K562 (cell line): ENCODE measurements around the gene VPS33A. TPM values are rescaled to one million over a fixed set of nuclear protein-coding genes. Genes with fewer than 3 reads are reported as not detected.

ENCODE experiments used
- CREM ChIP-seq: IDR thresholded peaks from 2 replicates; pipeline ENCODE4 v1.6.1; 2014; ENCODE audit warnings: antibody characterized with exemption, low read depth
- FIP1L1 ChIP-seq: fragments of 200-400 bp; formaldehyde crosslinking; IDR thresholded peaks from 2 replicates; pipeline ENCODE4 v1.6.1; 2018; ENCODE audit warnings: mild to moderate bottlenecking, low read depth, low read length; ENCODE audit not compliant: poor library complexity, severe bottlenecking
- HDAC1 ChIP-seq, 2 experiments: fragments of 450-650 bp; IDR thresholded peaks; 2 replicates each; pipeline ENCODE4 v1.6.1; 2016 to 2017; ENCODE audit warnings: inconsistent platforms in 1 of 2, mild to moderate bottlenecking in 1 of 2, moderate library complexity in 1 of 2
- JUND ChIP-seq, 2 experiments: IDR thresholded peaks; 2 replicates in 1 of 2; 3 replicates in 1 of 2; pipeline ENCODE4 v1.6.1; 2011; ENCODE audit warnings: borderline replicate concordance in 2 of 2, low read depth in 2 of 2, low read length in 2 of 2, improper control_type of control experiment in 1 of 2, missing biosample characterization in 1 of 2, missing genetic modification characterization in 1 of 2, missing genetic modification reagents in 1 of 2
- NFE2 ChIP-seq: IDR thresholded peaks from 2 replicates; pipeline ENCODE4 v1.6.1; 2014; ENCODE audit warnings: antibody characterized with exemption, low read depth
- NR2C2 ChIP-seq, 2 experiments: fragments of 200-800 bp in 1 of 2; sonication (Bioruptor generic) in 1 of 2; sonication (generic) in 1 of 2; formaldehyde crosslinking in 1 of 2; IDR thresholded peaks; 2 replicates each; pipeline versions ENCODE4 v1.6.1 to v1.8.0; 2016 to 2022; ENCODE audit warnings: mild to moderate bottlenecking in 1 of 2, missing compliant biosample characterization in 1 of 2, missing genetic modification characterization in 1 of 2, missing genetic modification reagents in 1 of 2
- PCBP1 ChIP-seq: fragments of 200-400 bp; formaldehyde crosslinking; IDR thresholded peaks from 2 replicates; pipeline ENCODE4 v1.6.1; 2018; ENCODE audit warnings: mild to moderate bottlenecking, low read depth, low read length; ENCODE audit not compliant: poor library complexity, severe bottlenecking
- PHF20 ChIP-seq: fragments of 450-650 bp; IDR thresholded peaks from 2 replicates; pipeline ENCODE4 v1.6.1; 2018; ENCODE audit not compliant: partially characterized antibody
- RBBP5 ChIP-seq: fragments of 200-600 bp; sonication (generic); IDR thresholded peaks from 2 replicates; pipeline ENCODE4 v1.6.1; 2012; ENCODE audit warnings: borderline replicate concordance, mild to moderate bottlenecking, low read length, control low read depth, inconsistent platforms; ENCODE audit not compliant: insufficient read depth, poor library complexity, severe bottlenecking
- RBM39 ChIP-seq: fragments of 200-400 bp; formaldehyde crosslinking; optimal IDR thresholded peaks from 2 replicates; pipeline ENCODE3; 2018; ENCODE audit warnings: low read depth, low read length
- SAFB2 ChIP-seq: fragments of 200-400 bp; formaldehyde crosslinking; IDR thresholded peaks from 2 replicates; pipeline ENCODE4 v1.6.1; 2018; ENCODE audit warnings: borderline replicate concordance, low read length, low read depth, moderate library complexity; ENCODE audit not compliant: severe bottlenecking
- SREBF1 ChIP-seq: fragments of 150-350 bp; IDR thresholded peaks from 2 replicates; pipeline ENCODE4 v1.6.1; 2014; ENCODE audit warnings: antibody characterized with exemption, low read depth, low read length, borderline replicate concordance
- TAF7 ChIP-seq: fragments of 450-650 bp; IDR thresholded peaks from 2 replicates; pipeline ENCODE4 v1.6.1; 2016; ENCODE audit warnings: missing genetic modification characterization, missing compliant biosample characterization
- TEAD4 ChIP-seq, 2 experiments: sonication (generic) in 1 of 2; formaldehyde crosslinking in 1 of 2; IDR thresholded peaks; 2 replicates each; pipeline versions ENCODE4 v1.6.1 to v1.8.0; 2012 to 2022; ENCODE audit warnings: borderline replicate concordance in 1 of 2, inconsistent platforms in 1 of 2, low read length in 1 of 2, mild to moderate bottlenecking in 1 of 2, missing genetic modification reagents in 1 of 2
- ZFP36 ChIP-seq: fragments of 150-350 bp; IDR thresholded peaks from 2 replicates; pipeline ENCODE4 v1.6.1; 2018; ENCODE audit warnings: low read length, low read depth; ENCODE audit not compliant: partially characterized antibody
- ZNF124 ChIP-seq: sonication (generic); formaldehyde crosslinking; IDR thresholded peaks from 2 replicates; pipeline ENCODE4 v1.8.1; 2022; ENCODE audit warnings: missing genetic modification reagents
- ZNF778 ChIP-seq: fragments of 450-650 bp; formaldehyde crosslinking; IDR thresholded peaks from 2 replicates; pipeline ENCODE4 v1.4.0; 2020; ENCODE audit warnings: mild to moderate bottlenecking, moderate library complexity
- polyA plus RNA-seq, 8 experiments: library from polyadenylated mRNA; depleted of rRNA in 4 of 8; stranded (reverse) in 5 of 8; unstranded in 3 of 8; fragments of >200 nt; fragmentation: Nextera tagmentation in 2 of 8; fragmentation: Illumina TruSeq in 1 of 8; extraction: Ambion mirVana in 2 of 8; extraction: Trizol in 1 of 8; gene quantifications; 2 replicates each; pipeline versions ENCODE4 v1.2.1 to v1.2.3, GENCODE V29; 2011 to 2014; ENCODE audit warnings: inconsistent platforms in 1 of 8, missing spikeins in 1 of 8
- total RNA-seq, 7 experiments: library from RNA; depleted of rRNA in 6 of 7; stranded (reverse); fragments of >200 nt in 6 of 7; fragmentation: Illumina TruSeq in 2 of 7; extraction: Trizol in 2 of 7; gene quantifications; 2 replicates each; pipeline versions ENCODE4 v1.2.1 to v1.2.3, GENCODE V29; 2011 to 2021; ENCODE audit warnings: low replicate concordance in 1 of 7
- TF ChIP-seq, protein P1 (sequence below): fragments of 200-800 bp; sonication (Bioruptor generic); IDR thresholded peaks from 2 replicates; pipeline ENCODE4 v1.6.1; 2017; ENCODE audit warnings: missing genetic modification characterization, missing compliant biosample characterization
- TF ChIP-seq, protein P2 (sequence below): fragments of 250-450 bp; sonication (Bioruptor Pico); IDR thresholded peaks from 2 replicates; pipeline ENCODE4 v1.5.0; 2020; ENCODE audit warnings: mild to moderate bottlenecking, borderline replicate concordance
- TF ChIP-seq, protein P3 (sequence below): sonication (generic); formaldehyde crosslinking; IDR thresholded peaks from 2 replicates; pipeline ENCODE4 v1.8.0; 2022; ENCODE audit warnings: missing genetic modification reagents, mild to moderate bottlenecking, borderline replicate concordance

VPS33A gene
- total and polyA plus RNA-seq, 9 of the 15 experiments (the other 6 are each of a cell fraction or from before 2014, with no cell fraction given), result 10.6 to 34.3 (median 25.3) TPM

DNA sequence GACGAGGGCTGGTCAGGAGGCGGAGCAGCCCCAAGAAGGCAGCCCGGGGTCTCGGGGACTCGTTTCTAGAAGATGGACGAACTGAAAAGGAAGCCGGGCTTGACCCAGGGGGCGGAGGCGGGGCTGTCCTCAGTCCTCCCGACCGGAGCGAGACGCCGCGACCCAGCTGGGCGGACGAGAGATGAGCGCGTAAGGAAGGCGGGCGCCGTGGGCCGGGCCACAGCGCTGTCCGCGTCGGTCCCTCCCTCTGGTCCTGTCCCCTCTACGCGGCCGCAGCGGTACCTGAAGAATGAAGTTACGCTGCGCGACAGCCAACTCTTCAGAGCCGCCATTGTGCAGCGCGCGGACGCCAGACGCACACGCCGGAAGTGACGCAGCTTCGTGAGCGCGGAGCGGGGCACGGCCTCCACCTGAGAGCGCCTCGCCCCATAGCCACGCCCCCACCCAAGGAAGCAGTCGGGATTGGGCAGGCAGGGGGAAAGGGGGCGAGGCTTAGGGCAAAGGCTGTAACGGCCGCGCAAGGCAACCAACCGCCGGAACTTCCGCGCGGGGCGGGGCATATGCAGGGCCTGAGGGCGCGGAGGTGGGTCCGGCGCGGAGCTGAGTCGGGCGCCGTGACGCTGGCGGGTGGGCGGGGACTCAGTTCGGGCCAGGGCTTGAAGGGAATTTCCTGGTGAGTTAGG is 40.5 kb downstream of the VPS33A start, which contains the start of gene DIABLO (continued):
- TF ChIP-seq, protein P1, sequence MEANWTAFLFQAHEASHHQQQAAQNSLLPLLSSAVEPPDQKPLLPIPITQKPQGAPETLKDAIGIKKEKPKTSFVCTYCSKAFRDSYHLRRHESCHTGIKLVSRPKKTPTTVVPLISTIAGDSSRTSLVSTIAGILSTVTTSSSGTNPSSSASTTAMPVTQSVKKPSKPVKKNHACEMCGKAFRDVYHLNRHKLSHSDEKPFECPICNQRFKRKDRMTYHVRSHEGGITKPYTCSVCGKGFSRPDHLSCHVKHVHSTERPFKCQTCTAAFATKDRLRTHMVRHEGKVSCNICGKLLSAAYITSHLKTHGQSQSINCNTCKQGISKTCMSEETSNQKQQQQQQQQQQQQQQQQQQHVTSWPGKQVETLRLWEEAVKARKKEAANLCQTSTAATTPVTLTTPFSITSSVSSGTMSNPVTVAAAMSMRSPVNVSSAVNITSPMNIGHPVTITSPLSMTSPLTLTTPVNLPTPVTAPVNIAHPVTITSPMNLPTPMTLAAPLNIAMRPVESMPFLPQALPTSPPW (CRISPR knock-in tag), result peak; percentile 59
- TF ChIP-seq TAF7 (tag), result peak; percentile 91
- TF ChIP-seq NR2C2 (CRISPR knock-in tag; IDR thresholded peaks at IDR 0.05), result peak; percentile 72; the same call in 1 of the 2 replicates
- TF ChIP-seq NR2C2 (tag; IDR thresholded peaks at IDR 0.05), result peak; percentile 94
- TF ChIP-seq RBBP5, result peak; percentile 98
- TF ChIP-seq, protein P2, sequence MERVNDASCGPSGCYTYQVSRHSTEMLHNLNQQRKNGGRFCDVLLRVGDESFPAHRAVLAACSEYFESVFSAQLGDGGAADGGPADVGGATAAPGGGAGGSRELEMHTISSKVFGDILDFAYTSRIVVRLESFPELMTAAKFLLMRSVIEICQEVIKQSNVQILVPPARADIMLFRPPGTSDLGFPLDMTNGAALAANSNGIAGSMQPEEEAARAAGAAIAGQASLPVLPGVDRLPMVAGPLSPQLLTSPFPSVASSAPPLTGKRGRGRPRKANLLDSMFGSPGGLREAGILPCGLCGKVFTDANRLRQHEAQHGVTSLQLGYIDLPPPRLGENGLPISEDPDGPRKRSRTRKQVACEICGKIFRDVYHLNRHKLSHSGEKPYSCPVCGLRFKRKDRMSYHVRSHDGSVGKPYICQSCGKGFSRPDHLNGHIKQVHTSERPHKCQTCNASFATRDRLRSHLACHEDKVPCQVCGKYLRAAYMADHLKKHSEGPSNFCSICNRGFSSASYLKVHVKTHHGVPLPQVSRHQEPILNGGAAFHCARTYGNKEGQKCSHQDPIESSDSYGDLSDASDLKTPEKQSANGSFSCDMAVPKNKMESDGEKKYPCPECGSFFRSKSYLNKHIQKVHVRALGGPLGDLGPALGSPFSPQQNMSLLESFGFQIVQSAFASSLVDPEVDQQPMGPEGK (CRISPR knock-in tag), result no peak
- TF ChIP-seq HDAC1 (IDR thresholded peaks at IDR 0.05), result peak in 1 of 2 experiments; percentile 95; a peak in 2 of 4 replicates
- peak; percentile 90 for TF ChIP-seq PHF20
- TF ChIP-seq RBM39, result no peak
- peak; percentile 99 for TF ChIP-seq CREM
- no peak for TF ChIP-seq SREBF1
- no peak for TF ChIP-seq ZNF124 (CRISPR knock-in tag)
- TF ChIP-seq, protein P3, sequence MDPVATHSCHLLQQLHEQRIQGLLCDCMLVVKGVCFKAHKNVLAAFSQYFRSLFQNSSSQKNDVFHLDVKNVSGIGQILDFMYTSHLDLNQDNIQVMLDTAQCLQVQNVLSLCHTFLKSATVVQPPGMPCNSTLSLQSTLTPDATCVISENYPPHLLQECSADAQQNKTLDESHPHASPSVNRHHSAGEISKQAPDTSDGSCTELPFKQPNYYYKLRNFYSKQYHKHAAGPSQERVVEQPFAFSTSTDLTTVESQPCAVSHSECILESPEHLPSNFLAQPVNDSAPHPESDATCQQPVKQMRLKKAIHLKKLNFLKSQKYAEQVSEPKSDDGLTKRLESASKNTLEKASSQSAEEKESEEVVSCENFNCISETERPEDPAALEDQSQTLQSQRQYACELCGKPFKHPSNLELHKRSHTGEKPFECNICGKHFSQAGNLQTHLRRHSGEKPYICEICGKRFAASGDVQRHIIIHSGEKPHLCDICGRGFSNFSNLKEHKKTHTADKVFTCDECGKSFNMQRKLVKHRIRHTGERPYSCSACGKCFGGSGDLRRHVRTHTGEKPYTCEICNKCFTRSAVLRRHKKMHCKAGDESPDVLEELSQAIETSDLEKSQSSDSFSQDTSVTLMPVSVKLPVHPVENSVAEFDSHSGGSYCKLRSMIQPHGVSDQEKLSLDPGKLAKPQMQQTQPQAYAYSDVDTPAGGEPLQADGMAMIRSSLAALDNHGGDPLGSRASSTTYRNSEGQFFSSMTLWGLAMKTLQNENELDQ (CRISPR knock-in tag), result no peak
- TF ChIP-seq SAFB2, result no peak
- TF ChIP-seq ZFP36, result no peak
- TF ChIP-seq ZNF778 (CRISPR knock-in tag), result no peak
- TF ChIP-seq JUND (IDR thresholded peaks at IDR 0.05; ENCODE audit: borderline replicate concordance, low read depth, low read length), result peak; percentile 43
- TF ChIP-seq JUND (tag; IDR thresholded peaks at IDR 0.05; ENCODE audit: borderline replicate concordance, low read depth, low read length), result no peak; the same call in 2 of the 3 replicates
- TF ChIP-seq NFE2, result peak; percentile 30; the same call in 1 of the 2 replicates
- no peak for TF ChIP-seq PCBP1
- peak; percentile 85 for TF ChIP-seq FIP1L1
- TF ChIP-seq TEAD4 (IDR thresholded peaks at IDR 0.05; ENCODE audit: low read length), result peak; percentile 30; the same call in 1 of the 2 replicates
- TF ChIP-seq TEAD4 (CRISPR knock-in tag; IDR thresholded peaks at IDR 0.05; ENCODE audit: borderline replicate concordance), result no peak
